Measurements from ENCODE around the gene ZNF469.

DNA sequence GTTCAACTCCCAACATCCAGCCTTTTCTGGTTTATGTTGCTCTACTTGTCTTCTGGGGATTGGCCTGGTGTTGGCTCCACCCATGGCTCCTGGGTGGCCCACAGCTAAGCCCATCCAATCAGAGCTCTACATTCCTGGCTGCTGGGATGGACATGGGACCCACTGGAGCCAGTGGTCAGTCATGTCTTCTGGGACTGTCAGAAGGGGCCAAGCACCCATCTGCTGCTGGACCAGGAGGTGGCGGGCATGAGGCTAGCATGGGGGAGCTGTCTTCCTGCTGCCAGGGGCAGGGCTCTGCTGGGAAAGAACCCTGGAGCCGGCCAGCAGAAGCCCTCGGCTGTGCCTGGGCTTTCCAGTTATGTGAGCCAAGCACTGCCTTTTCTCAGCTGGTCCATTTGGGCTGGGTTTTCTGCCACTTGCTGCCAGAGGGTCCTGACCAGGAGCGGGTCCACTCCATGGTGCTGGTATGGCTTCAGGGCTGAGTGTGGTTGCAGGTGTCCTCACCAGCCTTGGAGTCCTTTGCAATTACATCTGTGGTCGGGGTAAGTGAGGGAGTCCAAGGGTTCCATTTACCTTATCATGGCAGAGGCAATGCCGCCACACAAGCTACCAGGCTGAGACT lies 17.4 kb upstream of the ZNF469 start:
- TF ChIP-seq POLR2A (IDR thresholded peaks at IDR 0.05), result no peak
- TF ChIP-seq, protein P1, sequence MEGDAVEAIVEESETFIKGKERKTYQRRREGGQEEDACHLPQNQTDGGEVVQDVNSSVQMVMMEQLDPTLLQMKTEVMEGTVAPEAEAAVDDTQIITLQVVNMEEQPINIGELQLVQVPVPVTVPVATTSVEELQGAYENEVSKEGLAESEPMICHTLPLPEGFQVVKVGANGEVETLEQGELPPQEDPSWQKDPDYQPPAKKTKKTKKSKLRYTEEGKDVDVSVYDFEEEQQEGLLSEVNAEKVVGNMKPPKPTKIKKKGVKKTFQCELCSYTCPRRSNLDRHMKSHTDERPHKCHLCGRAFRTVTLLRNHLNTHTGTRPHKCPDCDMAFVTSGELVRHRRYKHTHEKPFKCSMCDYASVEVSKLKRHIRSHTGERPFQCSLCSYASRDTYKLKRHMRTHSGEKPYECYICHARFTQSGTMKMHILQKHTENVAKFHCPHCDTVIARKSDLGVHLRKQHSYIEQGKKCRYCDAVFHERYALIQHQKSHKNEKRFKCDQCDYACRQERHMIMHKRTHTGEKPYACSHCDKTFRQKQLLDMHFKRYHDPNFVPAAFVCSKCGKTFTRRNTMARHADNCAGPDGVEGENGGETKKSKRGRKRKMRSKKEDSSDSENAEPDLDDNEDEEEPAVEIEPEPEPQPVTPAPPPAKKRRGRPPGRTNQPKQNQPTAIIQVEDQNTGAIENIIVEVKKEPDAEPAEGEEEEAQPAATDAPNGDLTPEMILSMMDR (IDR thresholded peaks at IDR 0.05), result no peak

All from gastroesophageal sphincter (tissue), 3 donors.